ENCODE data around the gene LYPD6B.
A peak's percentile ranks its signal among the peaks of the same experiment; 100 is the strongest.

The LYPD6B gene

DNA sequence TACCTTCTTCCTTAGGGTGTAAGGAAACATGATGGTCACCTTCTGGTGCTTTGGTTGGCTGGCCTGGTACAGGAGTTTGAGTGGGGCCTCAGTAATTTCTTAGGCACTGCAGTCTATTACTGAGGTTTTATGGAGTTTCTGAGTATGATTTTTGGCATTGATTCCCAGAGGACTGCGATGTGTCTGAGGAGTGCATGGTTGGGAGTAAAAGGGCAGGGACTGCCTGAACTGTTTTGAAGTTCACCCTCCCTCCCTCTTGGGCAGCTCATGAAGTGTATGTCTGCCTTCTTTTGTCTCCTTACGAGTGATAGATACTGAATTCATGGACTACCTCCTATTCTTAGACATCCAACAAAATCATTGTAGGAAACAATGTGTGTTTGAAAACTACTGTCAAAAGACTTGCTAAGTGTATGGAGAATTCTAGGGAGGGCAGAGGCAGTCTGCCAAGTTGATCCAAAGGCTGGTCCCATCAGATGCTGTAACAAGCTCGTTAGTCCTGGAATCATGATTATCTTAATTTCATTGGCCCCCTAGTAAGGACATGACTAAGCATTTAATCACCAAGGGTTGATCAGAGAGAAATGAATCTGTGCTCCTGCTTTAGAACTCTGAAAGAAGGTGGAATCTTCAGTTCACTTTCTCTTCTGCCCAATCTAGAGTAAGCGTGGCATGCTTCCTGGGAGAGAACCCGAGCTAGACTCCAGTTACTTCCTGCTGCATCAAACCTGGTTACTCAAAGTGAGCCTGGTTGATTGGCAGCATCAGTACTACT, 26.5 kb downstream of the LYPD6B start:
- Histone ChIP-seq H2AFZ (no peak overlapping the region), H3K36me3 (ENCODE audit: control insufficient read depth, insufficient read depth, low read length) (no peaks in the 10 kb centered on the region), H3K9ac (no peak overlapping the region), H3K4me1 (peaks cover 3% of the 10 kb centered on the region), H3K27ac (no peak overlapping the region), H3K27me3 (ENCODE audit: control insufficient read depth, insufficient read depth, low read length) (no peaks in the 10 kb centered on the region), H3K4me3 (ENCODE audit: low read depth, low read length) (no peak overlapping the region), H3K9me3 (ENCODE audit: control insufficient read depth, low read length) (no peaks in the 10 kb centered on the region), H3K79me2 (no peaks in the 10 kb centered on the region), H3K4me2 (ENCODE audit: low read length) (no peak overlapping the region)
- TF ChIP-seq, protein P1, sequence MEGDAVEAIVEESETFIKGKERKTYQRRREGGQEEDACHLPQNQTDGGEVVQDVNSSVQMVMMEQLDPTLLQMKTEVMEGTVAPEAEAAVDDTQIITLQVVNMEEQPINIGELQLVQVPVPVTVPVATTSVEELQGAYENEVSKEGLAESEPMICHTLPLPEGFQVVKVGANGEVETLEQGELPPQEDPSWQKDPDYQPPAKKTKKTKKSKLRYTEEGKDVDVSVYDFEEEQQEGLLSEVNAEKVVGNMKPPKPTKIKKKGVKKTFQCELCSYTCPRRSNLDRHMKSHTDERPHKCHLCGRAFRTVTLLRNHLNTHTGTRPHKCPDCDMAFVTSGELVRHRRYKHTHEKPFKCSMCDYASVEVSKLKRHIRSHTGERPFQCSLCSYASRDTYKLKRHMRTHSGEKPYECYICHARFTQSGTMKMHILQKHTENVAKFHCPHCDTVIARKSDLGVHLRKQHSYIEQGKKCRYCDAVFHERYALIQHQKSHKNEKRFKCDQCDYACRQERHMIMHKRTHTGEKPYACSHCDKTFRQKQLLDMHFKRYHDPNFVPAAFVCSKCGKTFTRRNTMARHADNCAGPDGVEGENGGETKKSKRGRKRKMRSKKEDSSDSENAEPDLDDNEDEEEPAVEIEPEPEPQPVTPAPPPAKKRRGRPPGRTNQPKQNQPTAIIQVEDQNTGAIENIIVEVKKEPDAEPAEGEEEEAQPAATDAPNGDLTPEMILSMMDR (IDR thresholded peaks at IDR 0.05), result no peak

DNA sequence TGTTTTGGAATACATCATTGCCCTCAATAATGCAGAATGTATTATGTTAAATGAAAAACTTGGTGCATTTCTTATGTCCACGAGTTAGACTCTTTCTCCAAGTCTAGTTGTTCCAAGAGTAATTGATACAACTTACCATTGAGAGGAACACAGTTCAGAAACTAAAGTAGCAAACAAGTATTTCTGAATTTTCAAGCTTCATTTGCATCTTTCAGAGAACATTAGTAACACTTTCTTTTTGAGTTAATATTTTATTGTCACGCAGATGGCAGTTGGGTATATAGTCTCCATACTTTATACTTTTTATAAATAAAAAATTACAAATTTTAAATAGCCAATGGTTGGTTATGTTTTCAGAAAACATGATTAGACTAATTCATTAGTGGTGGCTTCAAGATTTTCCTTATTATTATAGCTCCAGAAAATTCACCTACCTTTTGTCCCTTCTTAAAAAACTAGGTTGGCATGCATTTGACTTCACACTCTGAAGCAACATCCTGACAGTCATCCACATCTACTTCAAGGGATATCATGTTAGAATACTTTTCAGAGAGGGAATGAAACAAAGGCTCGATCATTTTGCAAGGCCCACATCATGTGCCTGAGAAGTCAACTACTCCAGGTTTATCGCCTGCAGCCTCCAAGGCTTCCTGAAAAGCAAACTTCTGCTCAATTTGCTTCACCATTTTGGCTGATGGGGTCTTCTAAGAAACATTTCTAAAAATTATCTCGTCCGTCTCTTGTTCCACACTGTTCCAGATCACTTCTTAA, 29.9 kb downstream of the LYPD6B start:
- TF ChIP-seq, protein P1 (IDR thresholded peaks at IDR 0.05), result no peak
- Histone ChIP-seq H3K9me3 (ENCODE audit: control insufficient read depth, low read length) (no peaks in the 10 kb centered on the region), H2AFZ (no peak overlapping the region), H3K4me1 (peaks cover 3% of the 10 kb centered on the region), H3K4me3 (ENCODE audit: low read depth, low read length) (no peak overlapping the region), H3K9ac (no peak overlapping the region), H3K36me3 (ENCODE audit: control insufficient read depth, insufficient read depth, low read length) (no peaks in the 10 kb centered on the region), H3K27ac (no peak overlapping the region), H3K27me3 (ENCODE audit: control insufficient read depth, insufficient read depth, low read length) (no peaks in the 10 kb centered on the region), H3K4me2 (ENCODE audit: low read length) (no peak overlapping the region), H3K79me2 (no peaks in the 10 kb centered on the region)

DNA sequence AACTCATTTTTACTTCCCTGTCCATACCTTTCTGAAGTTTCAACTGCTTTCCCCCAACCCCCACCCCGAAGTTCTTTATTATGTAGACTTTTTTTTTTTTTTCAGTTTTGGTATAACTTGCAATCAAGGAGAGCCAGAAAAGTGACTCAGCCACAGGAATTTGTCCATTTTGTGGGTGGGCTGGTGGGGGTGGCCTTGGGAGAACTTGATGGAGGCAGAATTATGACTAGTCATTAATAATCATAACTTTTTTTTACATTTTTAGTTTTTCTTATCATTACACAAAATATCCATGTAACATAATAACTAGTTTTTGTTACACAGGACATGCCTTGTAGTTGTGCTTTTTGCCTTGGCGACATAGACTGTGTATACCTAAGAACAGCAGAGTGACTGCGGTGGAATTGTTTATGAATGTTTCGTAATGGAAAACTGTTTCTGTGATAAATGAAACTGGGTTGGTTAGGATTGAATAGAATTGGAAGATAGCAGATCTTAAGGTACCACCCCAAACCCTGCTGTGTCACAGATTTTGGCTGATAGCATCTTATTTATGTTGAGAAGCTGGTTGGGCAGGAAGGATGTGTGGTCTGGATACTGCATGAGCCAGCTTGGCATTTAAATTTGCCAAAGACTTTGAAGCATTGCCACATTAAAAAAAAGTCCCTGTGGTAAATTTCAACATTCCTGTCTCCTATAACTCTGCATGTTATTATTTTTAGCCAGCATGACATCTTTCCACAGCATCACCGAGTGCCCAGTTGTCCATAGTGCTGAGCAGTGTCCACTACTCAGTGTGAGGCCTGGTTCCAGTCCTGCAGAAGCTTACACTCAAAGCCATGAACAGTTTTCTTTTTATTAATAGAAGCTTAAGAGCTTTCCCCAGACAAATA, 30.7 kb downstream of the LYPD6B start:
- H3K27me3 ChIP-seq (ENCODE audit: control insufficient read depth, insufficient read depth, low read length), result no peaks in the 10 kb centered on the region
- H2AFZ ChIP-seq, result no peak overlapping the region
- H3K4me3 ChIP-seq (ENCODE audit: low read depth, low read length), result no peak overlapping the region
- TF ChIP-seq, protein P1 (IDR thresholded peaks at IDR 0.05), result no peak
- H3K4me1 ChIP-seq, result peaks cover 3% of the 10 kb centered on the region
- H3K79me2 ChIP-seq, result no peaks in the 10 kb centered on the region
- H3K4me2 ChIP-seq (ENCODE audit: low read length), result peak overlapping the region; percentile 9
- no peak overlapping the region for H3K27ac ChIP-seq
- no peaks in the 10 kb centered on the region for H3K36me3 ChIP-seq (ENCODE audit: control insufficient read depth, insufficient read depth, low read length)
- no peaks in the 10 kb centered on the region for H3K9me3 ChIP-seq (ENCODE audit: control insufficient read depth, low read length)
- no peak overlapping the region for H3K9ac ChIP-seq

DNA sequence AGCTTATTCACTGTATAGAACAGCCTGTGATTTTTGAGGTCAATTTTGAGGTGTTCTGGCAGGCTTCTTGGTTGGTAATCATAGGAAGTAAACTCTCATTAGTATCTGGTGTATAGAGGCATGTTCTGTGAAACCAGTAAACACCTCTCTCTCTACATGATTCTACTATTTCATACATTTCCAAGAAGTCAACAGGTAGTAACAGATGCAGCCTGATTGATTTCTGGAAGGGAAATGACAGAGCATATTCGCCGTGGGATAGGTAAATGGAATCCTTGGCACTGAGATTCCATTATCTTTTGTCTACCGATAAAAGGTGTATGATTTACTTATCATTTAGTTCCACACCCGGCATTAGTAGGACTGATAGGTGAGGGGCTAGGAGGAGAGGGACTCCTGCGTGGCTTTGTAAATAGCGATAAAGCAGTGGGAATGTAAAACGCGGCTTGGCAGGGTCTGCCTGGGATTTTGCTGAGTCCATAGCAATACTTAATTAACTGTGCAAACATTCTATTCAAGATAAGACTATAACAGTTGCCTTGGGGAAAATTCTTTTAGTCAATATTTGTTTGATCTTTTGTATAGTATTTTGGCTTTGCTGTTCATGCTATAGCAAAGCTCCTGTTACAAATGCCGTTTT, 32.3 kb downstream of the LYPD6B start:
- no peaks in the 10 kb centered on the region for H3K36me3 ChIP-seq (ENCODE audit: control insufficient read depth, insufficient read depth, low read length)
- peaks cover 3% of the 10 kb centered on the region for H3K4me1 ChIP-seq
- H2AFZ ChIP-seq, result no peak overlapping the region
- H3K9ac ChIP-seq, result no peak overlapping the region
- TF ChIP-seq, protein P1 (IDR thresholded peaks at IDR 0.05), result no peak
- no peaks in the 10 kb centered on the region for H3K27me3 ChIP-seq (ENCODE audit: control insufficient read depth, insufficient read depth, low read length)
- no peak overlapping the region for H3K27ac ChIP-seq
- H3K4me2 ChIP-seq (ENCODE audit: low read length), result peak overlapping the region; percentile 48
- H3K9me3 ChIP-seq (ENCODE audit: control insufficient read depth, low read length), result no peaks in the 10 kb centered on the region
- no peak overlapping the region for H3K4me3 ChIP-seq (ENCODE audit: low read depth, low read length)
- no peaks in the 10 kb centered on the region for H3K79me2 ChIP-seq
